Rectal smooth muscle tissue (tissue), 1 donor: ENCODE measurements around the gene SYCE3.

Experiments
- H3K27ac ChIP-seq: one replicate; pipeline ENCODE4 v1.7.0; 2013; ENCODE audit warnings: low read depth, low read length, inconsistent platforms
- H3K27me3 ChIP-seq: one replicate; pipeline ENCODE4 v1.7.0; 2013; ENCODE audit warnings: low read length; ENCODE audit not compliant: control insufficient read depth, insufficient read depth
- H3K36me3 ChIP-seq: one replicate; pipeline ENCODE4 v1.7.0; 2013; ENCODE audit warnings: low read length; ENCODE audit not compliant: control insufficient read depth, insufficient read depth
- H3K4me1 ChIP-seq: one replicate; pipeline ENCODE4 v1.7.0; 2013; ENCODE audit warnings: low read length; ENCODE audit not compliant: control insufficient read depth, insufficient read depth
- H3K4me3 ChIP-seq: one replicate; pipeline ENCODE4 v1.7.0; 2013; ENCODE audit warnings: low read length
- H3K9ac ChIP-seq: one replicate; pipeline ENCODE4 v1.7.0; 2013; ENCODE audit warnings: low read length

Gene SYCE3

GRCh38 chr22:50587407-50587806, 24.7 kb upstream of the SYCE3 start:
- Histone ChIP-seq H3K27me3 (no peaks in the 10 kb centered on the region), H3K36me3 (no peaks in the 10 kb centered on the region), H3K27ac (no peak overlapping the region), H3K4me3 (no peak overlapping the region), H3K9ac (no peak overlapping the region), H3K4me1 (peaks cover 6% of the 10 kb centered on the region)

GRCh38 chr22:50586416-50586815, 23.7 kb upstream of the SYCE3 start:
- Histone ChIP-seq H3K27me3 (no peaks in the 10 kb centered on the region), H3K9ac (no peak overlapping the region), H3K4me3 (no peak overlapping the region), H3K36me3 (no peaks in the 10 kb centered on the region), H3K4me1 (peaks cover 6% of the 10 kb centered on the region), H3K27ac (no peak overlapping the region)

GRCh38 chr22:50585781-50586180, 23.1 kb upstream of the SYCE3 start:
- Histone ChIP-seq H3K36me3 (no peaks in the 10 kb centered on the region), H3K4me3 (no peak overlapping the region), H3K4me1 (peaks cover 6% of the 10 kb centered on the region), H3K27me3 (no peaks in the 10 kb centered on the region), H3K9ac (no peak overlapping the region), H3K27ac (no peak overlapping the region)

- Histone ChIP-seq H3K27me3 (no peaks in the 10 kb centered on the region), H3K4me1 (peaks cover 6% of the 10 kb centered on the region), H3K4me3 (no peak overlapping the region), H3K27ac (no peak overlapping the region), H3K9ac (no peak overlapping the region), H3K36me3 (no peaks in the 10 kb centered on the region)
Measured at GRCh38 chr22:50585238-50585637, 22.5 kb upstream of the SYCE3 start.

- Histone ChIP-seq H3K36me3 (no peaks in the 10 kb centered on the region), H3K9ac (no peak overlapping the region), H3K27ac (no peak overlapping the region), H3K4me3 (no peak overlapping the region), H3K4me1 (peaks cover 6% of the 10 kb centered on the region), H3K27me3 (no peaks in the 10 kb centered on the region)
Measured at GRCh38 chr22:50584106-50585096, 21.7 kb upstream of the SYCE3 start.

GRCh38 chr22:50583294-50583861, 20.7 kb upstream of the SYCE3 start:
- Histone ChIP-seq H3K4me3 (peak overlapping the region; percentile 88), H3K27ac (peak overlapping the region; percentile 42), H3K9ac (peak overlapping the region; percentile 60), H3K27me3 (no peaks in the 10 kb centered on the region), H3K4me1 (peaks cover 11% of the 10 kb centered on the region), H3K36me3 (no peaks in the 10 kb centered on the region)

- Histone ChIP-seq H3K36me3 (no peaks in the 10 kb centered on the region), H3K4me1 (peaks cover 11% of the 10 kb centered on the region), H3K27ac (peak within 1 kb of the TSS; percentile 97), H3K9ac (peak within 1 kb of the TSS; percentile 88), H3K27me3 (no peaks in the 10 kb centered on the region), H3K4me3 (peak within 1 kb of the TSS; percentile 88)
Measured at GRCh38 chr22:50582493-50583293, 20.0 kb upstream of the SYCE3 start, which contains the start of gene CHKB. TSS of gene CHKB (minus strand) at chr22:50582849. CDS start at chr22:50582781, 68 bp downstream.

- Histone ChIP-seq H3K9ac (peak overlapping the region; percentile 88), H3K27me3 (peaks cover 6% of the 10 kb centered on the region), H3K4me3 (peak overlapping the region; percentile 77), H3K4me1 (peaks cover 11% of the 10 kb centered on the region), H3K27ac (peak overlapping the region; percentile 97), H3K36me3 (no peaks in the 10 kb centered on the region)
Measured at GRCh38 chr22:50581950-50582492, 19.3 kb upstream of the SYCE3 start.

- peak overlapping the region; percentile 77 for H3K4me3 ChIP-seq
- peaks cover 6% of the 10 kb centered on the region for H3K27me3 ChIP-seq
- H3K4me1 ChIP-seq, result peaks cover 11% of the 10 kb centered on the region
- no peak overlapping the region for H3K27ac ChIP-seq
- no peaks in the 10 kb centered on the region for H3K36me3 ChIP-seq
- H3K9ac ChIP-seq, result peak overlapping the region; percentile 20
Measured at GRCh38 chr22:50581031-50581949, 18.6 kb upstream of the SYCE3 start.

GRCh38 chr22:50579752-50580151, 17.0 kb upstream of the SYCE3 start:
- H3K4me3 ChIP-seq, result no peak overlapping the region
- H3K36me3 ChIP-seq, result no peaks in the 10 kb centered on the region
- no peak overlapping the region for H3K9ac ChIP-seq
- peaks cover 11% of the 10 kb centered on the region for H3K4me1 ChIP-seq
- no peak overlapping the region for H3K27ac ChIP-seq
- peaks cover 6% of the 10 kb centered on the region for H3K27me3 ChIP-seq

- Histone ChIP-seq H3K4me3 (no peak overlapping the region), H3K27me3 (peaks cover 6% of the 10 kb centered on the region), H3K9ac (no peak overlapping the region), H3K4me1 (peaks cover 11% of the 10 kb centered on the region), H3K27ac (no peak overlapping the region), H3K36me3 (no peaks in the 10 kb centered on the region)
Measured at GRCh38 chr22:50578776-50579310, 16.1 kb upstream of the SYCE3 start.
